ENCODE data around the gene SAPCD2.
A peak's percentile ranks its signal among the peaks of the same experiment; 100 is the strongest.
"Not testable (repeated sequence)": the region's sequence is repeated elsewhere in the genome, so short reads cannot be mapped to it uniquely, and the experiment has no call there.

The SAPCD2 gene

GRCh38 chr9:137033481-137033880, 36.9 kb downstream of the SAPCD2 start:
- DNase-seq (ENCODE audit: low read depth in 2 of 2, low spot score in 1 of 2), result not testable (repeated sequence)

- DNase-seq (ENCODE audit: low read depth in 2 of 2, low spot score in 1 of 2), result no peak
Observed at GRCh38 chr9:137032858-137033257, 37.5 kb downstream of the SAPCD2 start.

DNA sequence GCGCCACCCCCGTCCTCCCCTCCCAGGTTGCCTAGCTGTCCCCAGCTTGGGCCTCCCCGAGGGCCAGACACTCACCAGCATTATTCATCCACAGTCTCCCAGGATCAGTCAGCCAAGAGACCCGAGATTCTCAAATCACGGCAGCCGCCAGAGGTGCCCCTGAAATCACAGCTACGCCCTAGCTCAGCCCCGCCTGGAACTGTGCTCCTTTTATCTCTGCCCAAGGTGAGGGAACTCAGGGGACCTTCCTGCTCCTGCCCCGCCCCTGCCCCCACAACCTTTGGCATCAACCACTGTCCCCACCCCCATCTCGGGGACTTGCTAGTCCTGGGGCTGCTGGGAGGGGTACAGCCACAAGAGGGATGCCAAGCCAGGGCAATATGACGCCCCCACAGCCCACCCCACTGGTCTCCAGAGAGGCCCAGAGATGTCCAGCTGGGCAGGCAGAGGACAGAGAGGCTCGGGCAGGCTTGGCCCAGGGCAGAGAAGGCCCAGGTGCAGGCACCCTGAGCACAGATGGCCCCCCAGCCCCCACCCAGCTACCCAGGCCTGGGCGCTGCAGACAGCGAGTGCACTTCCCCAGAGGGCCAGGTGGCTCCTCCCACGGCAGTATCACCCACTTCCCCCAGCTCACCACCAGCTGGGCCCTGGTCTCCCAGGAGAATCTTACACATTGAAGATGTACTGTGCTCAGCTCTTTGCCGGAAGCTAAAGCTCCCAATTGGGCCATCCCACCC, 38.3 kb downstream of the SAPCD2 start, which contains the start of gene FUT7:
Gene FUT7, minus strand, starts transcription at position 185 of the 737 bp plus-strand sequence. Its CDS starts 97 bp downstream, at position 88.
- no peak for DNase-seq (ENCODE audit: low read depth in 2 of 2, low spot score in 1 of 2)

GRCh38 chr9:137030538-137031527, 39.5 kb downstream of the SAPCD2 start:
- no peak for DNase-seq (ENCODE audit: low read depth in 2 of 2, low spot score in 1 of 2)

- DNase-seq (ENCODE audit: low read depth in 2 of 2, low spot score in 1 of 2), result no peak
Observed at GRCh38 chr9:137030006-137030405, 40.4 kb downstream of the SAPCD2 start.

DNA sequence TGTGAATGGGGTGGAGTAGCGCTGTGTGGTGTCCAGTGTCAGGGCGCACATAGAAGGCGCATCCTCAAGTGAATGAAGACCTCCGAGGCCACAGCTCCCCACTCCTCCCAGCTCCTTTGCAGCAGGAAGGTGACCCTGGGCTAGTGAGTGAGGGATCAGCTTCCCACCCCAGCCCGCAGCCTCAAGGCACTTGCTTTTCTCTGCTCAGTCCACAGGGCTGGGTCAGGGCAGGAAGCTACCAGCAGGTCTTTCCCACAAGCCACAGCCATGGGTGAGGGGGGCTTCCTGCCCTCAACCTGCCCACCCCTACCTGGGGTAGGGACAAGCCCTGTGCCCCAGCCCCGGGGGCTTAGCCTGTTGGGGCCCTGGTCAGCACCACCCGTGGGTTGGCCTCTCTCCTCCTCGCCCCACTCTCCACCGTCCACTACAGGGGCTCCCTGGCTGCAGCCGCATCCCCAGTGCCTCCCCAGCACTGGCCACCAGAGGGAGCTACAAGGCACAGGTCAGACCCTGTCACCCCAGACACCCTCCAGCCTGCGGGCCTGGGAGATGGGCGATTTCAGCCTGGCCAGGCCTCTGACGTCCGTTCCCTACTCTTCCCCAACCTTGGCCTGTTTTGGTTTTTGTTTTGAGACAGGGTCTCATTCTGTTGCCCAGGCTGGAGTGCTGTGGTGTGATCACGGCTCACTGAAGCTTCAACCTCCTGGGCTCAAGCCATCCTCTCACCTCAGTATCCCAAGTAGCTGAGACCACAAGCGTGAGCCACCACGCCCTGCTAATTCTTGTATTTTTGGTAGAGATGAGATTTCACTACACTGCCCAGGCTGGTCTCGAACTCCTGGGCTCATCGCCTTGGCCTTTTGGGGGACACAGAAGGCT, 41.1 kb downstream of the SAPCD2 start:
- peak; percentile 40 to 54 for DNase-seq (ENCODE audit: low read depth in 2 of 2, low spot score in 1 of 2)

GRCh38 chr9:137028263-137029057, 41.9 kb downstream of the SAPCD2 start:
- peak in 1 of 2 donors; percentile 36 for DNase-seq (ENCODE audit: low read depth in 2 of 2, low spot score in 1 of 2)

DNA sequence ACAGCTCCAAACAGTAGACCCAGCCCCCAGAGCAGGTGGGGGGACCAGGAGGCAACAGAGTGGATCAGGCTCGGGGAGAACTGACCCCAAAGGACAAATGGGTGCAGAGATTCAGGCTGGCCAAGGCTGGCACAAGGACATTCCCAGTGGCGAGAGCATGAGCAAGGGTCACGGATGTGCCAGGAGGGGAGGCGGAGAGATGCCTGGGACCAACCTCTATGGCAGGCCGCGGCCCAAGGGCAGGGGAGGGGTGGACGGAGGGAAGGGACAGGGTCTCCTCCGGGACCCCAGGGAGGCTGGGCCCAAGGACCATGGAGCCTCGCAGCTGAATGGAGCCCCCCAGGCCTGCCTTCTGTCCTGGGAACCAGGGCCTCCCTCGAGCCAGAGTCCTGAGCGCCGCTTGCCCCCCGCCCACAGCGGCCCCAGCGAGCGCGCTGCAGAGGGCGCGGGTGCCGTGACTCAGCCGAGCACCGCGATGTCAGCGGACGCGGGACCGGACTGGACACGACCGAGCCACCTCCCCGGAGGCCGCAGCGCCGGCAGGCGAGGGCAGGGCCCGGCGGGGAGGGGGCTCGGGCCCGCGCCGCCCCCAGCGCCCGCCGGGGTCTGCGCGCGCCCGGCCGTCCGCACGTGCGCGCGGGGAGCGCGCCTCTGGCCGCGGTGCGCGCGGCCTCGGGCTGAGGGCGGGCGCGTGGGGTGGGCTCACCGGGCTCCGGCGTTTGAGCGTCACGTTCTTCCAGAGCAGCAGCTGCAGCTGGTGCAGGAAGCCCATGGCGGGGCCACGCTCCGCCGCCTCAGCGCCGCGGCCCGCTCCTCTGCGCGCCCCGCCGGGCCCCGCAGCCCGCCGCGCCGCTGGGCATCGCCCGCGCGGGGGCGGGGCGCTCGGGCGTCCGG, 42.7 kb downstream of the SAPCD2 start, which contains the start of gene ABCA2:
Gene ABCA2, minus strand, starts transcription at position 869 of the 894 bp plus-strand sequence. Its CDS starts 97 bp downstream, at position 772.
- no peak for DNase-seq (ENCODE audit: low read depth in 2 of 2, low spot score in 1 of 2)

DNA sequence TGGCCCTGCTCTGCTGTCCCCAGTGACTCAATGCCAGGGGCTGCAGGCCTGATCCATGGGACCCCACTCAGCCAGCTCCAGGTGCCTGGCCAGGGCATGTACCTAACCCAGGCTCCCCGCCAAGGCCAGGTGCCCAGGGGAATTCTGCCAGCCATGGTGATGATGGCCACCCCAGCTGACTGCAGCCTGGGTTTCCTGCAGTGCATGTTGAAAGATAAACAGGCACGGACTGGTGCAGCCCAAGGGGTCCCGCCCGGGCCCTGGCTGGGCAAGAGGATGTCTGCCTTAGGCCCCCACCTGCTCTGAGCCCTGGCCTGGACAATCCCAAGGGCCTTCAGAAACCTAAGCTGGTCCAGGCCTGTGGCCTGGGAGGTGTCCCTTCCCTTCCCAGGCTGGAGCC, 43.5 kb downstream of the SAPCD2 start:
- DNase-seq (ENCODE audit: low read depth in 2 of 2, low spot score in 1 of 2), result no peak

DNA sequence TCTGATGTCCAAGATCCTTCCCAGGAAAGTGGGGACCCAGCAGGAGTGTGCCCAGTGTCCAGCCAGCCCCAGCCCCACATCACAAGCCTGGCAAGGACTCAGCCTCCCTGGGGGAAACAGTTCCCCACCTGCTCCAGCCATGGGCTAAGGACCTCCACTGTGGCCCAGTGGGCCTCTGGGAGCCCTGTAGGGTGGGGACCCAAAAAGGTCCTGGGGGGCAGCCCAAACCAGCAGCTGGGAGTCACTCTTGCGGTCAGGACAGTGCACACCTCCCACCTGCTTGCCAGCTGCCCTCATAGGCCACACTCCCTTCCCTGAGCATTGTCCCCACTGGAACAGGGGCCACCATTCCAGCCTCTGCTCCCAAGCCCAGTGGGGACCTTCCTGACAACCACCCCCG, 44.0 kb downstream of the SAPCD2 start:
- DNase-seq (ENCODE audit: low read depth in 2 of 2, low spot score in 1 of 2), result no peak

DNA sequence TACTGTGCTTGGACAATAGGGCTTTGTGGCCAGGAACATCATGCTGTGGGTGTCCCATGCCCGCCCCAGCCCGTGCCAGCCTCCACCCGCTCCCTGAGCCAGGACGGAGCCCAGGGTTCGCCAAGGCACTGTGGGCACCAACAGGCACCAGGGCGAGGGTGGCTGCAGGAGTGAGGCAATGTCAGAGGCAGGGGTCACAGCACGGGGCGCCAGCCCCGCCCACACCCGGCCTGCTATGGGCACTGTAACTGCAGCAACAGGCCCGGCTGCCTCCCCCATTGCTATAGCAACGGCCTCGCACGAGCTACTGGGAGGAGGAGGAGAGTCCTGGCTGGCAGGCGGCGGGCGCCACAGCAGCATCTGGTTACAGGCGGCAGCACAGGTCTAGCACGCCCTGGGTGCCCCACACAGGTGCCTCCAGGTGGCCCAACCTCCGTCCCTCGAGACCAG, 44.8 kb downstream of the SAPCD2 start:
- DNase-seq (ENCODE audit: low read depth in 2 of 2, low spot score in 1 of 2), result no peak

GRCh38 chr9:137023583-137023991, 46.8 kb downstream of the SAPCD2 start:
- no peak for DNase-seq (ENCODE audit: low read depth in 2 of 2, low spot score in 1 of 2)

GRCh38 chr9:137023157-137023556, 47.2 kb downstream of the SAPCD2 start:
- DNase-seq (ENCODE audit: low read depth in 2 of 2, low spot score in 1 of 2), result no peak

- DNase-seq (ENCODE audit: low read depth in 2 of 2, low spot score in 1 of 2), result no peak
Observed at GRCh38 chr9:137022662-137023008, 47.7 kb downstream of the SAPCD2 start.

DNA sequence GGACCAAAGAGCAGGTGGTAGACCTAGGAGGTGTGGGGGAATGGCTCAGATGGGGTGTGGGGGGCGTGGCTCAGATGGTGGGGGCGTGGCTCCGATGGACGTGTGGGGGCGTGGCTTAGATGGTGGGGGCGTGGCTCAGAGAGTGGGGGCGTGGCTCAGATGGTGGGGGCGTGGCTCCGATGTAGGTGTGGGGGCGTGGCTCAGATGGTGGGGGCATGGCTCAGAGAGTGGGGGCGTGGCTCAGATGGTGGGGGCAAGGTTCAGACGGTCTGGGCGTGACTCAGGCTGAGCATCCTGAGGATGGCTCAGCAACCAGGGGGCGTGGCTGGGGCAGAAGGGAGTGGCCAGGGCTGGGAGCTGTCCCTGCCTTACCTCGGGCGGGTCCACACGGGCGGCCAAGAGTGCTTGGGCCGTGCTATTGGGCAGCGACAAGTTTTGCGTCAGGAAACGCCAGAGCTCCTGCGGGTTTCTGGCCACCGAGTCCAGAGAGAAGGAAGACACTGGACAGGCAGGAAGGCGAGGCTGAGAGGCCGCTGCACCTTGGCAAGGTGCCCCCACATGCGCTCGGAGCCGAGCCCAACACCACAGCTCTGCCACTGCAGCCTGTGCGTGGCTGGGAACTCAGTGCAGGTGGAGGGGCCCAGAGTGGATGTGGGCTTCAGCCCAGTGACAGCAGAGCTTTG, 48.2 kb downstream of the SAPCD2 start:
- peak in 1 of 2 donors; percentile 48 for DNase-seq (ENCODE audit: low read depth in 2 of 2, low spot score in 1 of 2)

DNA sequence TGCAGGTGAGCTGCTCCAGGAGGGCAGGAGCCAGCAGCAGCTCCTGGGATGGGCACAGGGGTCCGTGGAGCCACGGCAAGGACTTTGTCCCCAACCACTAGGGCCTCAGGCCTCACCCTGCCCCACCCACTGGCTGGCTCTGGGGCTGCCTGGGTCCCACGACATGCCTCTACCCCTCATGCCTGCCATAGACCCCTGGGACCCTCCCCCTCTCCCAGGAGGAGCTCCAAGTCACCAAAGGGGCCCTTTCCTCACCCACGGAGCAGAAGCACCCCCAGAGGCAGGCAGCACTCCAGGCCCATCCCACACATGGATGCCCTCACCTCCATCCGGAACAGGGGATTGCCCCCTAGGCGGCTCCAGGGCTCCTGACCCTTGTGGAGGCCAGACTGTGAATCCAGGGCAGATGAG, 48.8 kb downstream of the SAPCD2 start:
- no peak for DNase-seq (ENCODE audit: low read depth in 2 of 2, low spot score in 1 of 2)

GRCh38 chr9:137020771-137021567, 49.4 kb downstream of the SAPCD2 start:
- no peak for DNase-seq (ENCODE audit: low read depth in 2 of 2, low spot score in 1 of 2)
